Tibial artery (tissue), 4 donors: ENCODE data around the gene STBD1.
A peak's percentile ranks its signal among the peaks of the same experiment; 100 is the strongest.

Source experiments
- DNase-seq, 2 donors: peaks; one replicate each; pipeline ENCODE4 v3.0.0-alpha.2; 2019
- H3K27ac ChIP-seq, 2 donors: fragments of 200-600 bp; sonication (generic) in 1 of 2; 1 replicate in 1 of 2; 2 replicates in 1 of 2; pipeline ENCODE4 v1.5.1; 2018 to 2019; ENCODE audit warnings: mild to moderate bottlenecking in 1 of 2
- H3K27me3 ChIP-seq, 2 donors: fragments of 200-600 bp; sonication (generic) in 1 of 2; one replicate each; pipeline versions ENCODE4 v1.5.1 to v1.6.0; 2016 to 2019
- H3K36me3 ChIP-seq, 3 donors: fragments of 200-600 bp; sonication (generic) in 2 of 3; one replicate each; pipeline ENCODE4 v1.5.1; 2016 to 2019; ENCODE audit warnings: mild to moderate bottlenecking in 2 of 3
- H3K4me1 ChIP-seq, 4 donors: fragments of 200-600 bp; sonication (generic) in 2 of 4; 1 replicate in 3 of 4; 2 replicates in 1 of 4; pipeline ENCODE4 v1.5.1; 2016 to 2019
- H3K4me3 ChIP-seq, 2 donors: fragments of 200-600 bp; sonication (generic) in 1 of 2; 1 replicate in 1 of 2; 2 replicates in 1 of 2; pipeline ENCODE4 v1.5.1; 2018 to 2019; ENCODE audit warnings: mild to moderate bottlenecking in 2 of 2
- H3K9me3 ChIP-seq, 3 donors: fragments of 200-600 bp; sonication (generic) in 1 of 3; one replicate each; pipeline ENCODE4 v1.5.1; 2016 to 2019
- intact Hi-C: fragments of 100-400 bp; cut with DNase I; formaldehyde crosslinking; loops from one replicate; pipeline ENCODE4 v1.15.0; 2023; ENCODE audit warnings: low total_unique reads
- TF ChIP-seq, protein P1 (sequence below), 2 experiments: fragments of 200-600 bp in 1 of 2; fragments of 450-650 bp in 1 of 2; IDR thresholded peaks; one replicate each; pipeline ENCODE4 v1.5.1; 2017 to 2019; ENCODE audit warnings: antibody characterized with exemption in 2 of 2, mild to moderate bottlenecking in 1 of 2, moderate library complexity in 1 of 2

Gene STBD1

DNA sequence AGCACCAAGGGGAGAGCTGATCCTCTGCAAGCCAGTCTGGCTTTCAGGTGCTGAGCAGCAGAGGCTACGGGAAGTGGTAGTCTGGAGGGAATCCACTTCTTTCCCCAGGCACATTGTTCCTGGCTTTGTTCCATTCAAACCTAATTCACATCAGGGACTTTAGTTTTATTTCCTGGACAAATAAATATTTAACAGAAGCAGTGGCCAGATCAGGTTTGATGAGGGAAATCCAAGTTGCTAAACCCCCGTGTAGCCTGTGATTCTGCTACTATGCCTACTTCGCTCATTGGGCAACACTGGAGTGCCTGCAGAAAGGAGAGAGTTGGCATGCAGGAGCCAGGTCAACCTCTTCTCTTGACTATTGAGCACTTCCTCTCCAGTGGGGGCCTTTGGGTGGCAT, 13.8 kb upstream of the STBD1 start:
- TF ChIP-seq, protein P1, sequence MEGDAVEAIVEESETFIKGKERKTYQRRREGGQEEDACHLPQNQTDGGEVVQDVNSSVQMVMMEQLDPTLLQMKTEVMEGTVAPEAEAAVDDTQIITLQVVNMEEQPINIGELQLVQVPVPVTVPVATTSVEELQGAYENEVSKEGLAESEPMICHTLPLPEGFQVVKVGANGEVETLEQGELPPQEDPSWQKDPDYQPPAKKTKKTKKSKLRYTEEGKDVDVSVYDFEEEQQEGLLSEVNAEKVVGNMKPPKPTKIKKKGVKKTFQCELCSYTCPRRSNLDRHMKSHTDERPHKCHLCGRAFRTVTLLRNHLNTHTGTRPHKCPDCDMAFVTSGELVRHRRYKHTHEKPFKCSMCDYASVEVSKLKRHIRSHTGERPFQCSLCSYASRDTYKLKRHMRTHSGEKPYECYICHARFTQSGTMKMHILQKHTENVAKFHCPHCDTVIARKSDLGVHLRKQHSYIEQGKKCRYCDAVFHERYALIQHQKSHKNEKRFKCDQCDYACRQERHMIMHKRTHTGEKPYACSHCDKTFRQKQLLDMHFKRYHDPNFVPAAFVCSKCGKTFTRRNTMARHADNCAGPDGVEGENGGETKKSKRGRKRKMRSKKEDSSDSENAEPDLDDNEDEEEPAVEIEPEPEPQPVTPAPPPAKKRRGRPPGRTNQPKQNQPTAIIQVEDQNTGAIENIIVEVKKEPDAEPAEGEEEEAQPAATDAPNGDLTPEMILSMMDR (IDR thresholded peaks at IDR 0.05): no peak

DNA sequence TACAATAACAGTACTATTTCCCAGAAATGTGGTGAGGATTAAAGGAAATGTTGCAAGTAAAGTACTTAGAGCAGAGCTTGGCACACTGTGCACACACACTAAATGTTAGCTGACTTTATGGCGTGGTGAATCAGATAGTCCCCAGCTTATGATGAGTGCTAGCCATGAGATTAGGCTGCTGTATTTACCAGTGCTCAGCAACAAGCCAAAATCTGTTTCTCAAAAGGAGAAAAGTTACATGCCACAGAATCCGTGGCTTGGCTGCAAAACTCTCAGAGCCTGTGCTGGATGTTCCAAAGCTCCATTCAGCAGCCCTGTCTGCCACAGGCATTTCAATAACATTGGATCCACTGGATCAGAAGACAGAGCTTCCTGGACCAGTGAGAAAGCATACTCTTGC, 12.8 kb upstream of the STBD1 start:
- intact Hi-C loops: no loop called here
- TF ChIP-seq, protein P1 (IDR thresholded peaks at IDR 0.05): no peak
- Histone ChIP-seq H3K9me3 (no peaks in the 10 kb centered on the region), H3K4me1 (no peaks in the 10 kb centered on the region), H3K36me3 (peaks cover 0 to 4% (median 0%) of the 10 kb centered on the region in 3 donors), H3K4me3 (no peak overlapping the region), H3K27me3 (no peaks in the 10 kb centered on the region), H3K27ac (no peak overlapping the region)
- DNase-seq: peak in 1 of 2 donors; percentile 49

More for the DNA sequence above, 13.8 kb upstream of the STBD1 start:
- Histone ChIP-seq H3K4me3 (no peak overlapping the region), H3K4me1 (no peaks in the 10 kb centered on the region), H3K9me3 (no peaks in the 10 kb centered on the region), H3K27me3 (no peaks in the 10 kb centered on the region), H3K36me3 (peaks cover 0 to 4% (median 0%) of the 10 kb centered on the region in 3 donors), H3K27ac (no peak overlapping the region)
- no peak for DNase-seq
- intact Hi-C loops: no loop called here

DNA sequence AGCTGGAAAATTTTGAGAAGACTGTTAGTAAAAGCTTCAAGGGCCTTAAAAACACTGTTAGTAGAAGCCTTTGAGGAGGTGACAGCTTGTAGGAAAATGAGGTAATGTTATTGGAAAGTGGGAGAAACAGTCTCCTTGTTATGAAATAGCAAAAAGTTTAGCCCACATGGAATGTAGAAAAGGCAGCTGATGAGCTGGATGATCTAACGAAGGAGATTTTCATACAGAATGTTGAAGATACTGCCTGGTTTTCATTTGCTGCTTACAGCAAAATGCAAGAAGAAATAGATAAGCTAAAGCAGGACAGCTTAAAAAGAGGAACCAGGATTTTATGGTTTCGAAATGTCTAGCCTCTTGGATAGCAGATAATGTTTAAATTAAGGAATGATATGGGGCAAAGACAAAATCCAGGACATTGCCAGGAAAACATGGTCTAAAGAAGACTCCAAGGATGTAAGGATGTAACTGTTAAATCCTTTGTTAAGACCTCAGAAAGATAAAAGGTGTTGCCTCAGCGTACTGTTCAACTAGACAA, 10.2 kb upstream of the STBD1 start:
- Histone ChIP-seq H3K36me3 (no peaks in the 10 kb centered on the region), H3K27ac (no peak overlapping the region), H3K4me3 (no peak overlapping the region), H3K9me3 (no peaks in the 10 kb centered on the region), H3K4me1 (peaks cover 0 to 5% (median 0%) of the 10 kb centered on the region in 4 donors), H3K27me3 (no peaks in the 10 kb centered on the region)
- no peak for DNase-seq
- intact Hi-C loops: no loop called here
- TF ChIP-seq, protein P1 (IDR thresholded peaks at IDR 0.05): no peak

DNA sequence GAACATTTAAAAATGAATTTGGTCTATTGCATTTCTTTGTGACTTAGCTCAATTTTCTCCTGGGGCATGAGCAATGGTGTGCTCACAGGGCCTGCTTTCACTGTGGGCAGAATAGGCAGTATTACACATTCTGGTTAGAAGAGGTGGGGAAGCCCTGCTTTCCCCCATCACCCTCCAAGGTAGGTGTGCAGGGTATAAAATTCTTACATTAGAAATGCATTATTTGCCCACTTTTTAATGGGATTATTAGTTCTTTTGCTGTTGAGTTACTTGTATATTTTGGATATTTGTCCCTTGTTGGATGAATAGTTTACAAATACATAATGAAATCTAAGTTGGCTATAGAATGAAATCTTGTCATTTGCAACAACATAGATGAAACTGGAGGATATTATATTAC, 8.3 kb upstream of the STBD1 start:
- TF ChIP-seq, protein P1 (IDR thresholded peaks at IDR 0.05): no peak
- H3K27ac ChIP-seq: no peak overlapping the region
- intact Hi-C loops: no loop called here
- H3K4me1 ChIP-seq: peaks cover 0 to 11% (median 2%) of the 10 kb centered on the region in 4 donors
- H3K4me3 ChIP-seq: no peak overlapping the region
- H3K36me3 ChIP-seq: no peaks in the 10 kb centered on the region
- H3K27me3 ChIP-seq: no peaks in the 10 kb centered on the region
- no peaks in the 10 kb centered on the region for H3K9me3 ChIP-seq
- DNase-seq: no peak

DNA sequence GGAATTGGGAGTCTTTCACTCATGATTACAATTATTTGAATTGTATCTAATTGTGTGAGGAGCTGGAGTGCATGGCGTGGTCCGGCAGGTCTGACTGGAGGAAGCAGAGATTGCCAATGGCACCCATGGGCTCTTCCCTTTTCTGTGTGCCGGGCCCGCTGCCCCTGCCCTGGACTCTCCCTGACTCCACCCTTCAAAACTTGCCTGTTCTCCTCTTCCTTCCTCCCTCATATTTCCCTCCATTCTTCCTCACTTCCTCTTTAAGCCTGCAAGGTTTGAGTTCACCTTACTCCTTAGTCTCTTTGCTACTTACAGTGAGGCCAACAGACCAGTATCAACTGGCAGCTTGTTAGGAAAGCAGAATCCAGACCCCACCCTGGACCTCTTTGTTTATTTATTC, 6.5 kb upstream of the STBD1 start:
- no peak for DNase-seq
- H3K36me3 ChIP-seq: no peaks in the 10 kb centered on the region
- TF ChIP-seq, protein P1 (IDR thresholded peaks at IDR 0.05): no peak
- H3K27ac ChIP-seq: no peak overlapping the region
- peaks cover 0 to 14% (median 6%) of the 10 kb centered on the region in 4 donors for H3K4me1 ChIP-seq
- H3K27me3 ChIP-seq: no peaks in the 10 kb centered on the region
- intact Hi-C loops: no loop called here
- no peak overlapping the region for H3K4me3 ChIP-seq
- no peaks in the 10 kb centered on the region for H3K9me3 ChIP-seq
